GM12891 (cell line): ENCODE results near the gene PFKFB4.
A peak's percentile ranks its signal among the peaks of the same experiment; 100 is the strongest.
"Not testable (repeated sequence)": the region's sequence is repeated elsewhere in the genome, so short reads cannot be mapped to it uniquely, and the experiment has no call there.

Experiments used
- DNase-seq: peaks from one replicate; pipeline ENCODE4 v3.0.0; 2011; ENCODE audit warnings: low spot score; ENCODE audit not compliant: insufficient read length
- FAIRE-seq: peaks from 2 replicates; lab custom pipeline; 2011; peaks lifted over from hg19 to GRCh38; lab: Jason Lieb, UNC
- PAX5 ChIP-seq: IDR thresholded peaks from 2 replicates; pipeline ENCODE4 v1.6.1; 2011; ENCODE audit warnings: low read length, moderate library complexity, mild to moderate bottlenecking; ENCODE audit not compliant: insufficient read depth, severe bottlenecking
- POLR2A ChIP-seq: IDR thresholded peaks from 2 replicates; pipeline ENCODE4 v1.6.1; 2011; ENCODE audit warnings: low read depth, low read length, control low read depth
- POLR2AphosphoS5 ChIP-seq: IDR thresholded peaks from 2 replicates; pipeline ENCODE4 v1.6.1; 2011; ENCODE audit warnings: low read depth, low read length, control low read depth
- POU2F2 ChIP-seq: IDR thresholded peaks from 2 replicates; pipeline ENCODE4 v1.6.1; 2011; ENCODE audit warnings: low read depth, mild to moderate bottlenecking, control low read depth, low read length, moderate library complexity
- SPI1 ChIP-seq: IDR thresholded peaks from 2 replicates; pipeline ENCODE4 v1.6.1; 2011; ENCODE audit warnings: low read depth, low read length, control low read depth
- TAF1 ChIP-seq: IDR thresholded peaks from 2 replicates; pipeline ENCODE4 v1.6.1; 2011; ENCODE audit warnings: low read depth, low read length, control low read depth

The PFKFB4 gene

DNA sequence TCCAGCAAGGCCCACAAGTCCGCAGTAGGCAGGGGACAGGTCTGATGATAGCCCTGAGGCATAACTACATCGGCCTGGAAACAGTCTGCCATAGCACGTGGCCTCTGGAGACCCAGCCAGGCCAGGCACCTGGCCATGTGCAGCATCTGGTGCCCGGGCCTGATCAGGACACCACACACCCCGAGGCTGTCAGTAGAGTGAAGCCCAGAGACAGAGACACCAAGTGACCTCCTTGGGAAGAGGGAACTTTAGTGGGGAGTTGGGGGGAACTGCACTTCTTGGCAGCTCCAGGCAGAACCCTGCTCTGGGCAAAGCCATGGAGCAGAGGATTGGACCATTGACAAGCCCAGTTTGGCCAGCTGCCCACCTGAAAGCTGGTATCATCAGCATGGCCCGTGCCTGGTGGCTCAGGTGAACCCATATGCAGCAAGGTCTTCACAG lies 53.9 kb downstream of the PFKFB4 start:
- TF ChIP-seq PAX5 (no peak), POLR2AphosphoS5 (no peak), TAF1 (no peak), POU2F2 (no peak), POLR2A (no peak), SPI1 (no peak)
- DNase-seq (no peak), FAIRE-seq (no peak)

DNA sequence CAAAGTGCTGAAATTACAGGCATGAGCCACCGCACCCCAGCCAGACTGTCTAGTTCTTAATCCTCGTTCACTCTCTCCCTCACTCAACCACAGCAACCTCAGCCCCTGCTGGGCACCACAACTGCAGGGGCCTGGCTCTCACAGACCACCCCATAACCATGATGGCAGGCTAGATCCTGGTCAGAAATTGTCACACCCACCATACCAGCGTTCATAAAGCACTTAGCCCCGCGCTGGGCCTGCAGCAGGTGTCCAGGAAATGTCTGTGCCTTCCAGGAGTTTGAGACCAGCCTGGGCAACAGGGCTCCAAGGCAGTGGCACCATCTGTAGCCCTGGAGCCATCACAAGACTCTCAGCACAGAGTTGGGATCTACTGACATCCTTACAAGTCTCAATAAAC lies 54.5 kb downstream of the PFKFB4 start:
- FAIRE-seq: no peak
- TF ChIP-seq POU2F2: no peak
- TF ChIP-seq PAX5: no peak
- TF ChIP-seq POLR2A: no peak
- no peak for TF ChIP-seq POLR2AphosphoS5
- no peak for TF ChIP-seq TAF1
- TF ChIP-seq SPI1: no peak
- DNase-seq: no peak

GRCh38 chr3:48501196-48501595 lies 55.4 kb downstream of the PFKFB4 start:
- TF ChIP-seq POU2F2: no peak
- no peak for TF ChIP-seq TAF1
- TF ChIP-seq POLR2A: no peak
- DNase-seq (no peak), FAIRE-seq (no peak)

- DNase-seq: no peak
- no peak for TF ChIP-seq SPI1
- no peak for TF ChIP-seq PAX5
- no peak for TF ChIP-seq POLR2A
- no peak for TF ChIP-seq TAF1
- no peak for TF ChIP-seq POU2F2
- TF ChIP-seq POLR2AphosphoS5: no peak
- no peak for FAIRE-seq
Observed at GRCh38 chr3:48500656-48501055, 55.9 kb downstream of the PFKFB4 start.

DNA sequence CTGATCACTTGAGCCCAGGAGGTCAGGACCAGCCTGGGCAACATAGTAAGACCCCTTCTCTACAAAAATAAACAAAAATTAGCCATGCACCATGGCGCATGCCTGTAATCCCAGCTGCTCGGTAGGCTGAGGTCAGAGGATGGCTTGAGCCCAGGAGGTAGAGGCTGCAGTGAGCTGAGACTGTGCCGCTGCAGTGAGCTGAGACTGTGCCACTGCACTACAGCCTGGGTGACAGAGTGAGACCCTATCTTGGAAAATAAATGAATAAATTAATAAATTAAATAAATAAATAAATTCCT lies 63.5 kb downstream of the PFKFB4 start:
- TF ChIP-seq POU2F2: no peak
- no peak for TF ChIP-seq TAF1
- no peak for TF ChIP-seq PAX5
- no peak for TF ChIP-seq POLR2AphosphoS5
- TF ChIP-seq SPI1: no peak
- TF ChIP-seq POLR2A: no peak
- DNase-seq (no peak), FAIRE-seq (no peak)

DNA sequence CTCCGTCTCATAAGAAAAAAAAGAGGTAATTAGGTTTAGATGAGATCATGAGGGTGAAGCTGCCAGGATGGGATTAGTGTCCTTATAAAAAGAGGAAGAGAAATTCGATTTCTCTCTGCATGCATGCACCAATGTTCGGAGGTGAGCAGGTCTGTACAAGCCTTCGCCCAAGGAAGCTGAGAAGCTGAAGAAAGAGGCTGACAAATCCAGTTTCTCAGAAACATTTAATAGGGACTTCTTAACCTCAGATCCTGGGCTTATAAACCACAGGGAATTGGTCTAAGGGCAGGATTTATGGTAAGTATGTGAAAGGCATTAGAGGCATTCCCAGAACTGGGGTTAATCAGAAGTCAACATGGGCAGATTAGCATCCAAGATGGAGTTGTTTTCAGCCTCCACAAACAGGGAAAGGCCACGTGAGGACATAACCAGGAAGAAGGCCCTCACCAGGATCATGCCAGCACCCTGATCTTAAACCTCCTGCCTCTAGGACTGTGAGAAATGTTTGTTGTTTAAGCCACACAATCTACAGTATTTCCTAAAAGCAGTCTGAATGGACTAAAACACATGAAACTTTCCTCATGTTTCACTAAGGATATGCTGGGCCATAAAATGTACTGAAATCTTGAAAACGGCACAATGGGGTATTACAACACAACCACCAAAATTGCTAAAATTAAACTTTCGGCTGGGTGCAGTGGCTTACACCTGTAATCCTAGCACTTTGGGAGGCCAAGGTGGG lies 64.0 kb downstream of the PFKFB4 start:
- DNase-seq: no peak
- no peak for FAIRE-seq
- TF ChIP-seq POLR2AphosphoS5 (no peak), SPI1 (peak; percentile 92)

DNA sequence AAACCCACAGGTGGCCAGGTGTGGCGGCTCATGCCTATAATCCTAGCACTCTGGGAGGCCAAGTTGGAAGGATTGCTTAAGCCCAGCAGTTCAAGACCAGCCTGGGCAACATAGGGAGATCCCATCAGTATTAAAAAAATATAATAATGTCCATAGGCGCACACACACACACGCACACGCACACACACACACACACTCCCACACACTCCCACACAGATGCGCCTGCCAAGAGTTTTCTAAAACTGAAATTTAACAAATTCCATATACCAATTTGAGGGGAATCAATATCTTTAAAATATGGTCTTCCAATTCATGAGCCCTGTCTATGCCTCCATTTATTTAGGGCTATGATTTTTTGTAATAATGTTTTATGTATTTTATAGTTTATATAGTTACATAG lies 69.7 kb downstream of the PFKFB4 start:
- no peak for TF ChIP-seq SPI1
- TF ChIP-seq POLR2A: no peak
- no peak for TF ChIP-seq POLR2AphosphoS5
- no peak for TF ChIP-seq PAX5
- TF ChIP-seq POU2F2: no peak
- TF ChIP-seq TAF1: no peak
- FAIRE-seq: no peak
- DNase-seq: no peak

- DNase-seq, FAIRE-seq: not testable (repeated sequence)
Observed at GRCh38 chr3:48482822-48483221, 73.8 kb downstream of the PFKFB4 start.

DNA sequence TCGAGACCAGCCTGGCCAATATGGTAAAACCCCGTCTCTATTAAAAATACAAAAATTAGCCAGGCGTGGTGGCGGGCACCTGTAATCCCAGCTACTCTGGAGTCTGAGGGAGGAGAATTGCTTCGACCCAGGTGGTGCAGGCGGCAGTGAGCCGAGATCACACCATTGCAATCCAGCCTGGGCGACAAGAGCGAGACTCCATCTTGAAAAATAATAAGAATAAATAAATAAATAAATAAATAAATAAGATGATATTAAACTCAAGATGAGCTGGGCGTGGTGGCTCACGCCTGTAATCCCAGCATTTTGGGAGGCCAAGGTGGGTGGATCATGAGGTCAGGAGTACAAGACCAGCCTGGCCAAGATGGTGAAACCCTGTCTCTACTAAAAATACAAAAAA lies 75.7 kb downstream of the PFKFB4 start:
- DNase-seq, FAIRE-seq: not testable (repeated sequence)

DNA sequence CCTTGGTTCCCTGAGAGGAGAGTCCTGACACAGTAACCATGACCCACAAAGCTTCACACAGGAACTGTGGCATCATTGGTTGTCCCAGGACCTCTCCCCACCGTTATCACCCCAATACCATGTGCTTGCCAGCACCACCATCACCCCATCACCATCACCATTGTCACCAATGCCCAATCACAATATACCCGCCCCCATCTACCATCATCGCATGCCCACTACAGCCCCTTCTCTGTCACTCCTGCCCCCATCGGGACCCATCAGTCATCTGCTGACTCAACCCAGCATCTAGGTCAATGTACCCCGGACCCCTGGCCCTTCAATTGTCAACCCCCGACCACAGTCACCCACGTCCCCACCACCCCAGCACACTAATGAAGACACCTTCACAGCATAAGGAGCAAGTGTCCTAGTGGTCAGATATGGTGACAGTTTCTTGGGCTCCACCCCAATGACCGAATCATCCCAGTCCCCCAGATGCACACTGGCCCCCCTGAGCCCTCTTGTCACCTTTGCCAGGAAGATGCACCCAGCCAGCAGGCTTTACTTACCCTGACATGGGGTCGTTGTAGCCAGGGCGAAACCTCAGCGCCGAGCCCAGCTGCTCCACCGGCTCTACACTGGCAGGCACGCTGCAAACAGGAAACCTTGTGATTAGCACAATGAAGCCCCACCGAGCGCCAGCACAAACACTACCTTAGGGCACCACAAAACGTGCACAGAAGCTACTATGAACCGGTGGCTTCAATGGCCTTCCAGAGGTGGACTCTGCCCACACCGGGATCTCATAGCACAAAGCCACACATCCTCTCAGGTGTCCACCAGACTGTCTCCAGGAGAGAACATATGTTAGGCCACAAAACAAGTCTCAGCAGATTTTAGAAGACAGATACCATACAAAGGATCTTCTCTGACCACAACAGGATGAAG lies 77.7 kb downstream of the PFKFB4 start:
- DNase-seq (no peak), FAIRE-seq (peak; percentile 88)
- no peak for TF ChIP-seq SPI1
- TF ChIP-seq PAX5: no peak
- TF ChIP-seq POLR2A: no peak
- no peak for TF ChIP-seq POLR2AphosphoS5
- TF ChIP-seq POU2F2: no peak
- TF ChIP-seq TAF1: no peak
